Fibroblast of villous mesenchyme (primary cell): Measurements from ENCODE around the gene LPAR2. TPM values are rescaled to one million over a fixed set of nuclear protein-coding genes. Genes with fewer than 3 reads are reported as not detected.

Experiments
- DNase-seq: peaks from one replicate; pipeline ENCODE4 v3.0.0-alpha.2; 2010; ENCODE audit warnings: low read depth
- H3K4me3 ChIP-seq: 2 replicates; pipeline ENCODE4 v1.5.1; 2011; ENCODE audit warnings: low read depth, mild to moderate bottlenecking, low read length
- CTCF ChIP-seq: IDR thresholded peaks from 2 replicates; pipeline ENCODE4 v1.5.1; 2012; ENCODE audit warnings: low read depth, mild to moderate bottlenecking, low read length; ENCODE audit not compliant: insufficient read depth
- total RNA-seq: library from RNA; depleted of rRNA; stranded (reverse); fragments of >200 nt; gene quantifications from 2 replicates; pipeline ENCODE4 v1.2.3, GENCODE V29; 2012

LPAR2 gene
- total RNA-seq, 1 donor = 0.86 TPM

GRCh38 chr19:19630426-19630825, 2.4 kb upstream of the LPAR2 start:
- no peak for TF ChIP-seq CTCF
- DNase-seq = no peak

GRCh38 chr19:19630062-19630414, 2.0 kb upstream of the LPAR2 start:
- DNase-seq = no peak
- no peak overlapping the region for H3K4me3 ChIP-seq
- TF ChIP-seq CTCF = no peak

More at GRCh38 chr19:19630426-19630825, 2.4 kb upstream of the LPAR2 start:
- H3K4me3 ChIP-seq = no peak overlapping the region

GRCh38 chr19:19628501-19629134, 598 bp upstream of the LPAR2 start:
- H3K4me3 ChIP-seq = peak overlapping the region; percentile 45
- no peak for TF ChIP-seq CTCF
- peak; percentile 63 for DNase-seq

- TF ChIP-seq CTCF = no peak
- no peak overlapping the region for H3K4me3 ChIP-seq
- no peak for DNase-seq
Observed at GRCh38 chr19:19626516-19627472, 1.2 kb downstream of the LPAR2 start.

- TF ChIP-seq CTCF = no peak
- DNase-seq = no peak
- no peak overlapping the region for H3K4me3 ChIP-seq
Observed at GRCh38 chr19:19624032-19624570, 3.9 kb downstream of the LPAR2 start.

GRCh38 chr19:19623383-19623782, 4.6 kb downstream of the LPAR2 start:
- DNase-seq = no peak
- H3K4me3 ChIP-seq = no peak overlapping the region
- no peak for TF ChIP-seq CTCF
